GM18951 (cell line): Measurements from ENCODE around the gene AUNIP.

Experiments used
- POLR2A ChIP-seq: IDR thresholded peaks from 4 replicates; pipeline ENCODE4 v1.6.1; 2011; ENCODE audit warnings: mild to moderate bottlenecking; ENCODE audit not compliant: insufficient read length, insufficient read depth; ENCODE audit errors: extremely low read depth
- in situ Hi-C: fragments of 300-500 bp; cut with MboI; formaldehyde crosslinking; loops from one replicate; pipeline ENCODE4 v1.12.0; 2022; ENCODE audit warnings: low sequenced_read_pairs, mixed read lengths, inconsistent platforms; ENCODE audit not compliant: unreplicated experiment

AUNIP gene

GRCh38 chr1:25810341-25811299 lies 48.6 kb downstream of the AUNIP start:
- in situ Hi-C loops: no loop called here
- TF ChIP-seq POLR2A: no peak

GRCh38 chr1:25809929-25810328 lies 49.3 kb downstream of the AUNIP start:
- TF ChIP-seq POLR2A: no peak
- in situ Hi-C loops: no loop called here

GRCh38 chr1:25809283-25809926 lies 49.9 kb downstream of the AUNIP start:
- in situ Hi-C loops: no loop called here

GRCh38 chr1:25808481-25809244 lies 50.6 kb downstream of the AUNIP start:
- in situ Hi-C loops: no loop called here
- TF ChIP-seq POLR2A: no peak

More at GRCh38 chr1:25809283-25809926, 49.9 kb downstream of the AUNIP start:
- TF ChIP-seq POLR2A: no peak

- no peak for TF ChIP-seq POLR2A
- in situ Hi-C loops: no loop called here
Measured at GRCh38 chr1:25807480-25808390, 51.5 kb downstream of the AUNIP start.

- in situ Hi-C loops: no loop called here
Measured at GRCh38 chr1:25806418-25806817, 52.8 kb downstream of the AUNIP start.

GRCh38 chr1:25805863-25806225 lies 53.4 kb downstream of the AUNIP start:
- no peak for TF ChIP-seq POLR2A
- in situ Hi-C loops: no loop called here

More at GRCh38 chr1:25806418-25806817, 52.8 kb downstream of the AUNIP start:
- no peak for TF ChIP-seq POLR2A

GRCh38 chr1:25804964-25805862 lies 54.0 kb downstream of the AUNIP start:
- in situ Hi-C loops: no loop called here
- no peak for TF ChIP-seq POLR2A

GRCh38 chr1:25804244-25804963 lies 54.9 kb downstream of the AUNIP start:
- in situ Hi-C loops: no loop called here

GRCh38 chr1:25803368-25803767 lies 55.9 kb downstream of the AUNIP start:
- in situ Hi-C loops: no loop called here
- no peak for TF ChIP-seq POLR2A

More at GRCh38 chr1:25804244-25804963, 54.9 kb downstream of the AUNIP start:
- TF ChIP-seq POLR2A: no peak

GRCh38 chr1:25802915-25803314 lies 56.3 kb downstream of the AUNIP start:
- in situ Hi-C loops: no loop called here

More at GRCh38 chr1:25802915-25803314, 56.3 kb downstream of the AUNIP start:
- no peak for TF ChIP-seq POLR2A
